ENCODE data around the gene GRIK1.

- TF ChIP-seq EZH2 (IDR thresholded peaks at IDR 0.05; ENCODE audit: borderline replicate concordance, low read length), result no peak
- no peak for TF ChIP-seq CTCF (IDR thresholded peaks at IDR 0.05; ENCODE audit: low read length)
Observed at GRCh38 chr21:29673096-29673610, 266.6 kb downstream of the GRIK1 start.
